HG02943 (cell line): ENCODE results near the gene DGKH.
"Not testable (repeated sequence)": the region's sequence is repeated elsewhere in the genome, so short reads cannot be mapped to it uniquely, and the experiment has no call there.

Experiments used
- ATAC-seq: cut with Tn5 transposase; IDR thresholded peaks from one replicate; pipeline ENCODE4 v1.9.1; 2021; ENCODE audit warnings: mild to moderate bottlenecking, low read depth, moderate library complexity; ENCODE audit not compliant: unreplicated experiment

DGKH gene

DNA sequence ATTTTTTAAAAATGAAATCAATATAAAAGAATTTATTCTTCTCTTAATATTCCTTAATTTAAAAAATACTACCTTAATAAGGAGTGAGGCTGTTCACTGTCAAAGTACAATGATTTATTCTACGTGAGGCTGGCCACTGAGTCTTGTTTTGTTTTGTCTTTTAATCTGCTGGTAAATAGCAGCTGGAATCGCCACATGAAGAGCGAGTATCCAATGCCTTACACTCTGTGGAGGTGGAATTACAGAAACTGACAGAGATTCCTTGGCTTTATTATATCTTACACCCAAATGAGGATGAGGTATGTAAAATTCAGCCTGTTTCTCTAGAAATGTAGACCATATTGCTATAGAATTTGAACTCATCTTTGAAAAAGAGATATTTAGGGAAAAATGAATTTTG, 170.6 kb downstream of the DGKH start:
- no peak for ATAC-seq

DNA sequence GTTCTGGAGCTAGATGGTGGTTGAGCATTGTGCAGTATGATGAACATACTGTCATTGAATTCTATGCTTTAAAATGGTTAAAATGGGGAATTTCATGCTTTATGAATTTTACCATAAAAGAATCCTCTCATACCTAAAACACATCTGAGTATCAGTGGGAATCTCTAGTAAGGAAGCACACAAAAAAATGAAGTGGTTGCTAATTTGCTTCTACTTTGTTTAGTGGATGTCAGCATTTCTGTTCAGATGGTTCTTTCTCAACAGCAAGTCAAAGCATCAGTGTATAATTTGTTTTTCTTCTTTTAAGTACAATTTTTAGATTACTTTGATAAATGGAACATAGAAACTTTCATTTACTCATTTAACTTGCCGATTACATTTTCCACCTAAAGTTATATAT, 171.4 kb downstream of the DGKH start:
- no peak for ATAC-seq

DNA sequence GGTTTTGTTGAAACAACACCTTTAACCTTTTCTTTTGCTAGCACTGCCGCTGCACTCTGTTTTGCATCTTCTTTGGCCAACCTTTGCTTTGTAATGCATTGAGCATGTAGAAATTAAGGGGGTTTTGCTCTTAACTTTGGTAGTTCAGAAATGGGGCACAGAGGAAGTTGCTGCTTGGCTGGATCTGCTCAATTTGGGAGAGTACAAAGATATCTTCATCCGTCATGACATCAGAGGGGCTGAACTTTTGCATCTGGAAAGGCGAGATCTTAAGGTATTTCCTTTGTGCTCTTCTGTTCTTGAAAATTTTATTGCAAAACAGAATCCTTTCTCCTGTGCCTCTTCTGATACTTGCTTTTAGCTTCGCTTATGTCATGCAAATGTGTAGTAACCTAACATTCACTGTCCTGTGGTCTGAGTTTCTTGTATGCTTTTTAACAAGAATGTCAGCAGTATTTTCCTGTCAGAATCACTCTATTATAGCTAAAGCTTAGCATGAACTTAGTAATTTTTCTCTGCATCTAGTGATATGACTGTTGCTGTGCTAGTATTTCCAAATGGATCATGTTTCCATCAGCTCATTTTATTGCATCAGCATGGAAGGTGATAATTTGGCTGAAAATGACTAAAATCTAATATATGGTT, 172.8 kb downstream of the DGKH start:
- no peak for ATAC-seq

DNA sequence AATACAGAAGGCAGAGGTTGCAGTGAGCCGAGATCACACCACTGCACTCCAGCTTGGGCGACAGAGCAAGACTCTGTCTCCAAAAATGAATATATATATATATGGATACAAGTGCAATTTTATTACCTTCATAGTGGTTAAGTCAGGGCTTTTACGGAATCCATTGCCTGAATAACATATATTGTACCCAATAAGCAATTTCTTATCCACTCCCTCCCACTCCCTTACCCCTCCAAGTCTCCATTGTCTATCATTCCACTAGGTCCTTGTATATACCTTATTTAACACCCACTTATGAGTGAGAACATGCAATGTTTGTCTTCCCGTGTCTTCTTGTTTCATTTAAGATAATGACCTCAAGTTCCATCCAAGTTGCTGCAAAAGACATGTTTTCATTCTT, 175.2 kb downstream of the DGKH start:
- ATAC-seq = no peak

DNA sequence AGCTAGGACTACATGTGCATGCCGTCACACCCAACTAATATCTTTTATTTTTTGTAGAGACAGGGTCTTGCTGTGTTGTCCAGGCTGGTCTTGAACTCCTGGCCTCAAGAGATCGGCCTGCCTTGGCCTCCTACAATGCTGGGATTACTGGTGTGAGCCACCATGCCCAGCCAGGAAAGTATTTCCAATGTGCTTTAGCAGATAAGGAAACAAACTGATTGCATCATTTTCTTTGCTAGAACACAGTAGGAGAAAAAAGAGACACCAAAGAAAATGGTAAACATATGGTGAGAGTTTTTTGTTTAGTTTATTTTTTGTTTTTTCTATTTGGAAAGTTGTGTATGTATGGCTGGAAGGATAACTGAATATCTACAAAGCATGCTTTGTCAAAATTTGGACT, 176.6 kb downstream of the DGKH start:
- ATAC-seq = no peak

DNA sequence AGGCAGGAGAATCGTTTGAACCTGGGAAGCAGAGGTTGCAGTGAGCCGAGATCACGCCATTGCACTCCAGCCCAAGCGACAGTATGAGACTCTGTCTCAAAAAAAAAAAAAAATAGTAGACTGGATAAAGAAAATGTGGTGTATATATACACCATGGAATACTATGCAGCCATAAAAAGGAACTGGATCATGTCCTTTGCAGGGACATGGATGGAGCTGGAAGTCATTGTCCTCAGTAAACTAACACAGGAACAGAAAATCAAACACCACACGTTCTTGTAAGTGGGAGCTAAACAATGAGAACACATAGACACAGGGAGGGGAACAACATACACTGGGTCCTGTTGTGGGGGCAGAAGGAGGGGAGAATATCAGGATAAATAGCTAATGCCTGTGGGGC, 178.3 kb downstream of the DGKH start:
- not testable (repeated sequence) for ATAC-seq

DNA sequence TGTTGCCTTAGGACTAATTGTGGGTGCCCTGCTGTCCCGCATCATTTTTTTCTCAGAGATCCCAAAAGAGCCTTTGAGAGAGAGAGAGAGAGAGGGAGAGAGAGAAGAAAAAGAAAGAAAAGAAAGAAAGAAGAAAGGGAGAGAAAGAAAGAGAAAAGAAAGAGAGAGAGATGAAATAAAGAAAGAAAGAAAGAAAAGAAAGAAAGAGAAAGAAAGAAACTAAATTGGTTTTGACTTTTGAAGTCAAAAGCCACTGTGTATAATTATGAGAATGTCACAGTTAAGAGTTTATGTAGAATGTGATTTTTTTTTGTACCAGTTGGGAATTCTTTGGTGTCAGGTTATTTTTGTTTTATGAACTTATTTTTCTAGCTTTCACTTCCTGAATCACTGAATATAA, 180.1 kb downstream of the DGKH start:
- no peak for ATAC-seq

DNA sequence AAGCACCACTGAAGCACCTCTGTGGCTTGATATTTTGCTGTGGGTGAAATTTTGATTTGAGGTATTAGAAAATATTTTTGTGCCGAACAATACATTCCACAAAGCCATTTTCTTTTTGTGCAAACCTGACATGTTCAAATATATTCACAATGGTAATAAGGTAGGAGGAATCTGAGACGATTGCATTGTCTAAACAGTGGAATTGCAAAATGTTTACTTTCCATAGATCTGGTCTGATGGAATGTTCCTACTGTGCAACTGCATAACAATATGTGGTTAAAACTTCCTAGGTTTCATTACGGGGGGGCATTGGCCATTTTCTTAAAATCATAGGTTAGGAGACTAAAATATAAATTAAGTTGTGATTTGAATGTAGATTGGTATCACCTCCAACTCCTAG, 180.8 kb downstream of the DGKH start:
- no peak for ATAC-seq

DNA sequence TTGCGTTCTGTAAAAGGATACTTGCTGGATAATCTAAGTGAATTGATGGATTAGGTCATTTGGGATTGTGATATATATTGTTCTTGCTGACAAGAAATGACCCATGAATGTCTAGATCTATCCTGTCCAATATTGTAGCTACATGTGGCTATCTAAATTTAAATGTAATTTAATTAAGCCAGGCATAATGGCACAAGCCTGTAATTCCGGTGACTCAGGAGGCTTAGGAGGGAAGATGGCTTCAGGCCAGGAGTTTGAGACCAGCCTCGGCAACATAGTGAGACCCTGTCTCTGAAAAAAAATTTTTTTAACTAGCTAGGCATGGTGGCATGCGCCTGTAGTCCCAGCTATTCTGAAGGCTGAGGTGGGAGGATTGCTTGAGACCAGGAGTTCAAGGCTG, 184.2 kb downstream of the DGKH start:
- no peak for ATAC-seq

DNA sequence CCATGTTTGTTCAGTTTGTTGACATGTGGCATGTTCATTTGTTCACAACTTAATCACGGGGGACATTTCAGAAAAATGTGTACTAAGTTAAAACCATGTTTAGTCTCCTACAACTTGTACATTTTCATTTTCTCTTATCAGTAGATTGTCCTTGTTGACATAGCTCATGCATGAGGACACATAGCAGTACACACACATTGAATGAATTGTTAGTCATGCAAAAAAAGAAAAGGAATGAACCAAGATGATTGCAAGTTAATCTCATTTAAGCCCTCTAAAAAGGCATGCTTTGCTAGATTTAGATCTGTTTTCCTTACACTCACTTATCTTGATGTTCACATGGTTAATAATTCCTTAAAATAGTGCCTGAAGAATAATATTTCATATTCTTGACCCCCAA, 185.3 kb downstream of the DGKH start:
- ATAC-seq = no peak

DNA sequence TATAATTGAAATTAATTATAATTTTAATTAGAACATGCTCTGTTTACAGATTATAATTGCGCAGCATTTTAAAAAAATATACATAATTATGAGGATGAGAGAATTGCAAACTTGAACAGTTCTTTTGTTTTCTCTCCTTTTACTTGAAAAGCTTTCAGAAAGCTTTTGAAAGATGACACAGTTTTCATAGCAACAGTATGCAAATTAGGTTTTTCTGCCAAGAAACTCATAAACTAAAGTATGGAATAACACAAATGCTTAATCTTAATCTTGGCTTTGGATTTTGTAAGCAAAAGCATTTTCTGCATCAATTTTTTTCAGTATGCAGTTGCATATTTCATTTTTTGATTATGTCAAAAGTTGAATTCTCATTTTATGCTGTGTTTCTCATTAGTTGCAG, 190.7 kb downstream of the DGKH start:
- no peak for ATAC-seq

DNA sequence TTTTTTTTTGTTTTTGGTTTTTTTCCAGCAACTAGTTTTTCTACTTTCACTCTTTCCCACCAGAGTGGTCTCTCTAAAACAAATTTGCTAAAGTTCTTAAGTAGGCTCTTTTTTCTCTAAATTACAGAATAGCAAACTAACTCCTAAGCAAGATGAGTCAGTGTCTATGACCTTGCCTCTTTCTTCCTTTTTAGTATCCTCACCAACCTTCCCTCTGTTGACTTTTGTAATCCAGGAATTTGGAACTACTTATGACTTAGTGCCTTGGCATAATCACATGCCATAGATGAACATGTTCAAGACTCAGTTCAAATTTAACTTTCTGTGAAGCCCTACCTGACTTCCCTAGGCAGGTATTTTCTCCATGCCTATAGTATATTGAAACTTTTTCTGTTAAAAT, 191.2 kb downstream of the DGKH start:
- ATAC-seq = no peak

DNA sequence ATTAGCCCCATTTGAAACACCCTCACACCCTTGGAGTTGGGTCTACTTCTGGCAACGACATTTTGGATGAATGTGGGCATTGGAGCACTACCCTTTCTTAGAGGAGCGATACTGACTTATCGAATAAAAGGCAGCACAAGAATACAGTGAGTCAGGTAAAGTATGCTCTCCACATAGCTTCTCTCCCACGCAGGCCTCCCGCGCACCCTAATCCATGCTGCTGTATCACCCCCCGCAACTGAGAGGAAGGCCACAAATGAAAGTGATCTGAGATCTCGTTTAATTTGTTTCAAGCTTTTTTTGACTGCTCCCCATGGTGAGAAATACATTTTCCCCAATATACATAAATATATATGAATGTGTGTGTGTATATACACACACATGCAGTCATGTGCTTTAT, 198.1 kb downstream of the DGKH start:
- ATAC-seq = no peak

DNA sequence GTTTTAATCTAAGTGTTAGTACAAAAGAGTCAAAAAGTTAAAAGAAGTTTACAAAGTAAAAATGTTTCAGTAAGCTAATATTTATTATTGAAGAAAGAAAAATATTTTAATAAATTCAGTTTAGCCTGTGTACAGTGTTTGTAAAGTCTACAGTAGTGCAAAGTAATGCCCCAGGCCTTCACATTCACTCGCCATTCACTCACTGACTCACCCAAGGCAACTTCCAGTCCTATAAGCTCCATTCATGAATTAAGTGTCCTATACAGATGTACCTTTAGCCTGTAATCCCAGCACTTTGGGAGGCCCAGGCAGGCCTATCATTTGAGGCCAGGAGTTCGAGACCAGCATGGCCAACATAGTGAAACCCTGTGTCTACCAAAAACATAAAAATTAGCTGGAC, 199.4 kb downstream of the DGKH start:
- no peak for ATAC-seq

DNA sequence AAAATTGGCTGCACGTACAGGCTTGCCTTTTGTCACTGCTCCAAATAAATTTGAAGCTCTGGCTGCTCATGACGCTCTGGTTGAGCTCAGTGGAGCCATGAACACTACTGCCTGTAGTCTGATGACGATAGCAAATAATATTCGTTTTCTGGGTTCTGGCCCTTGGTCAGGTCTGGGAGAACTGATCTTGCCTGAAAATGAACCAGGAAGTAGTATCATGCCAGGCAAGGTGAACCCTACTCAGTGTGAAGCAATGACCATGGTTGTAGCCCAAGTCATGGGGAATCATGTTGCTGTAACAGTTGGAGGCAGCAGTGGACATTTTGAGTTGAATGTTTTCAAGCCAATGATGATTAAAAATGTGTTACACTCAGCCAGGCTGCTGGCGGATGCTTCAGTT, 207.4 kb downstream of the DGKH start:
- ATAC-seq = no peak

DNA sequence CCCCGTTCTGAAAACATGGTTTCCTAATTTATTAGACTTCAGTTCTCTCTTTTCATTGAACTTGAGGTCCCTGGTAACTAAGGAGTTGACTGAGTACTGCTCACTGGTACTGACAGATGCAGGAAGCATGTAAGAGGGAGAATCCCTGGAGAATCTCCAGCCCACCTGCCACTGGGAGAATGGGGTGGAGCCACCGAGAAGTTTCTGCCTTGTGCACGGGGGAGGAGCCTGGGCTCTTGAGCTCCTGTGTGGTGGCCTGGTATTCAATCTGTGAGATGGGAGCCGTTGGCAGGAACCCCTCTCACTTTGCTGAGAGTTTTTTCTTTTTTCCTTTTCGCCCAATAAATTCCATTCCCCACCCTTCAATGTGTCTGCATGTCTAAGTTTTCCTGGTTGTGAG, 210.3 kb downstream of the DGKH start:
- ATAC-seq = no peak

DNA sequence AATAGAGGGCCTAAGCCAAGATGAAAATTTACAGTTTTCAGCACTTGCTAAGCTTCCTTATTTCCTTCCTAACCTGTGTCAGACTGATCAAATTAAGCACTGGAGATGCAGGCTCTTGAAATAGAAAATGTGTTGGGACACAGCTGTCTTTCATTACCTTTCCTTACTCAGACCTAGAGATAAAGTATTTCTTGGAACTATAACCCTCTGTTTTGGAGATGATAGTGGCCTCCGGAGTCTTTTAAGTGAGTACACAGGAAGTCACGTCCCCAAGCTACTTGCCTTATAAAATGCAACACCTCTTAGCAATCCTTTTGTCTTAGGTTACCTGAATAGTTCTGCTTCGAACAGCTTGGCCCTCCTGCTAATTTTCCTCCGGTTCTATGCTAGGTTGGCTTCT, 211.1 kb downstream of the DGKH start:
- no peak for ATAC-seq

DNA sequence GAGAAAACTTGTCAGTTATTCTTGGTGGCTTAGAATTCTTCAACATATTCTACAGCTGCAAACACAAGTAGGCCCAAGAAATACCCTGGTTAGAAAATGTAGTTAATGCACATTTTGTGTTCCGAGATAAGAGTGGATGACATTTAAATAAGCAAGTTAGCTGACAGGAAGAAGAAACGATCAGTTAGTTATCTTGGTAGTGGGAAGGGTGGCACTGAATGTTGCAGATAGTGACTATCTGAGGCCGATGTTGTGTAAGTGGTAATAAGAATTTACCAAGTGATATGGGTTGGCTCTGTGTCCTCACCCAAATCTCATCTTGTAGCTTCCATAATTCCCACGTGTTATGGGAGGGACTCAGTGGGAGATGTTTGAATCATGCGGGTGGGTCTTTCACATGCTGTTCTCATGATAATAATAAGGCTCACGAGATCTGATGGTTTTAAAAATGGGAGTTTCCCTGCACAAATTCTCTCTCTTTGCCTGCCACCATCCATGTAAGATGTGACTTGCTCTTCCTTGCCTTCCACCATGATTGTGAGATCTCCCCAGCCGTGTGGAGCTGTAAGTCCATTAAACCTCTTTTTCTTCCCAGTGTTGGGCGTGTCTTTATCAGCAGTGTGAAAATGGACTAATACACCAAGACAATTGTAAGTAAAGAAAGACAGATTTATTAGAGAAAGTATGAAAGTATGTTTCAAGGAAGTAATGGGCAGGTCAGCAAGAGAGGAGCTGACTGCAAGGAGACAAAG, 212.6 kb downstream of the DGKH start:
- no peak for ATAC-seq

DNA sequence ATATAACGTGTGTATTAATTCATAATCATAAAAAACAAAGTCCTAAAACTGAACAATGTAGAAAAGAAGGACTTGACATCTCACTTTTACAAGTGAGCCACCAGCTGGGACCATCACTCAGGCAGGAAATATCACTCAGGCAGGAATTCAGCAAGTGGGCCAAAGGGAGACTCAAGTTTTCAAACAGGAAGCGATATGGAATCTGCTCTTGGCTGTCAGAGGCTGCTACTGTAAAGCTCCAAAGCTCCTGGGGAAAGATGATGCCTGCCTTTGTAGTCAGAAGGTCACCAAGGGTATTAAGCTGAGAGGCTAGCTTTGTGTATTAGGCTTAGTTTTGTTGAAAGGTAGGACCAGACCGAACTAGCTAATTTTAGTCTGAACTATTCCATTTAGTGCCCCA, 218.0 kb downstream of the DGKH start:
- no peak for ATAC-seq

DNA sequence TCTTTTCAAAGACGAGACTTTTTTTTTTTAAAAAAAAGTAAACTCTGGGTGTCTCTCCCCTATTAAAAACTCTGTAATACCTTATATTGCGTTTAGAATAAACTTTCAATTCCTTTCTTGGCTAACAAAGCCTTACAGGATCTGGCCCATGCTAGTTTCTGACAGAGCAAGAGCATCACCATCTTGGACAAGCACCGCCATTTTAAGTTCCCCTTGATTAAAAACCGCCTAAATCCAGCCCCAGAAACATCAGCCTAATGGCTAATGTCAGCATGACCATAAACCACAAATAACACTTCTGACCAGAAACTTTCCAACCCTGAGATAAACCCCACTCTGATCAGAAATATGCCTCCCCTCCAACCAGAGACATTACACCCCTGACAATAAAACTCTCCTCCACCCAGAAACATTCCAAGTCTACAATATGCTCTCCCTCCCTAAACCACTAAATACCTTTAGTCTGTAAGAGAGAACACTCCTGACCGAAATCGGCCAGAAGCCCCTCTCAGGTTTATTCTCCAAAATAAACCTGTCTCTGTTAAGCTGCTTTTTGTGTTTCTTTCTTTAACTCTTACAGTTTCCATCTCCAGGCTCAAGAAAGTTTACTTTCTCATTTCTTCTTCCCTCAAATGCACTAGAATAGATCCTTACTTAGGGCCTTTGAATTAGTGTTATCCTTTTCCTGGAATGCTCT, 221.9 kb downstream of the DGKH start:
- no peak for ATAC-seq

DNA sequence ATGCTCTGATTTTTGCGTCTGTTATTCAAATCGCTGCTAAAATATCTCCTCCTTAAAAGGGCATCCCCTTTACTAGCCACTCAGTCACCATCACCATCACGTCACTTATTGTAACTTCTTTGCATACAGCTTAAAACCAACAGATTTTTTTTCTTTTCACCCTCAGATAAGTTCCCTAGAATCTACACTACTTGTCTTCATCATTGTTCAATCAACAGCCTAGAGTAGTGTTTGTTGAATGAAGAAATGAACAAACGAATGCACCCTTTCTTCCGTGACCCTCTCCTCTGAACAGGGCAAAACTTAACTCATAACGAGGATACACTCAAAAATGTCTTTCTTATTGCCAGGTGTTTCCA, 222.4 kb downstream of the DGKH start:
- ATAC-seq = no peak
